Lower leg skin (tissue), 4 donors: ENCODE data around the gene ATP6V0A1. TPM values are rescaled to one million over a fixed set of nuclear protein-coding genes. Genes with fewer than 3 reads are reported as not detected.

ENCODE experiments used
- DNase-seq, 2 donors: peaks; one replicate each; pipeline ENCODE4 v3.0.0-alpha.2; 2019; ENCODE audit warnings: low spot score in 2 of 2
- H3K4me3 ChIP-seq: fragments of 200-600 bp; sonication (generic); 2 replicates; pipeline ENCODE4 v1.5.1; 2017; ENCODE audit warnings: mild to moderate bottlenecking, low read depth; ENCODE audit not compliant: poor library complexity, severe bottlenecking
- CTCF ChIP-seq, 3 donors: fragments of 450-650 bp; IDR thresholded peaks; one replicate each; pipeline ENCODE4 v1.5.1; 2016; ENCODE audit warnings: antibody characterized with exemption in 3 of 3, mild to moderate bottlenecking in 3 of 3, moderate library complexity in 2 of 3
- POLR2A ChIP-seq, 2 donors: fragments of 450-650 bp; IDR thresholded peaks; one replicate each; pipeline ENCODE4 v1.6.1; 2016 to 2017; ENCODE audit warnings: antibody characterized with exemption in 2 of 2, mild to moderate bottlenecking in 1 of 2, moderate library complexity in 1 of 2
- WGBS, 2 donors: methylation state at CpG; one replicate each; pipeline ENCODE4 v1.1.5; 2018; 5-methylcytosine and 5-hydroxymethylcytosine counted together
- intact Hi-C: fragments of 100-400 bp; cut with DNase I; formaldehyde crosslinking; loops from one replicate; pipeline ENCODE4 v1.15.0; 2023; ENCODE audit warnings: low total_unique reads
- total RNA-seq, 4 donors: library from RNA; depleted of rRNA; stranded (reverse); fragments of >200 nt; gene quantifications; one replicate each; pipeline ENCODE4 v1.1.0, GENCODE V29; 2016

Gene ATP6V0A1
- total RNA-seq, 4 donors from 2014 or later: 87.6 to 95.3 (median 91.3) TPM

DNA sequence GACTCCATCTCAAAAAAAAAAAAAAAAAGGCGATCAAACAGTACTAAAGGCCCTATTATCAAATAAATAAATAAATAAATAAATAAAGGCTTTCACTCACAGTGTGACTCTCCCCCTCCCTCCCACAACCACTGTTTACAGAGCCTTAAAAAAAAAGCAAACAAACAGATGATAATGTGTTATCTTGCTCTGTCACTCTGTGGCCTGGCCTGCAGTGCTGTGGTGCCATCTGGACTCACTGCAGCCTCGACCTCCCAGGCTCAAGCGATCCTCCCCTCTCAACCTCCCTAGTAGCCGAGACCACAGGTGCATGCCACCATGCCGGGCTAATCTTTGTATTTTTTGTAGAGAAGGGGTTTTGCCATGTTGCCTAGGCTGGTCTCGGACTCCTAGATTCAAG is 69.3 kb downstream of the ATP6V0A1 start:
- DNase-seq: no peak
- TF ChIP-seq POLR2A (IDR thresholded peaks at IDR 0.05) (no peak), CTCF (IDR thresholded peaks at IDR 0.05) (no peak)
- WGBS, 2 donors: 91 to 95% methylated on average over 6 of the region's 6 CpGs
- H3K4me3 ChIP-seq: no peak overlapping the region
- intact Hi-C loops: loop anchor here (5.0 kb wide), 1 partner anchor 106 kb away; the partner anchor contains the start of gene CAVIN1

- intact Hi-C loops: loop anchor here (5.0 kb wide), 1 partner anchor 107 kb away; the partner anchor contains the start of gene CAVIN1
- 34% methylated on average over 3 of the region's 3 CpGs for WGBS, 2 donors
Observed at GRCh38 chr17:42529061-42529460, 70.4 kb downstream of the ATP6V0A1 start.

DNA sequence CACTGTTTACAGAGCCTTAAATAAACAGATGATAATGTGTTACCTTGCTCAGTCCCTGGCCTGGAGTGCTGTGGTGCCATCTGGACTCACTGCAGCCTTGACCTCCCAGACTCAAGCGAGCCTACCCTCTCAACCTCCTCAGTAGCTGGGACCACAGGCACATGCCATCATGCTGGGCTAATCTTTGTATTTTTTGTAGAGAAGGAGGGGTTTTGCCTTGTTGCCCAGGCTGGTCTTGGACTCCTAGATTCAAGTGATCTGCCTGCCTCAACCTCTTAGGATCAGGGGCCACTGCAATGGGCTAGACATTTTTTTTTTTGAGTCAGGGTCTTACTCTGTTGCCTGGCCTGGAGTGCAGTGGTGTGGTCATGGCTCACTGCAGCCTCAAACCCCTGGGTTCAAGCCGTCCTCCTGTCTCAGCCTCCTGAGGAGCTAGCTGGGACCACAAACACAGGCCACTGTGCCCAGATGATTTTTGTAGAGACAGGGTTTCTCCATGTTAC is 72.3 kb downstream of the ATP6V0A1 start:
- WGBS, 2 donors: 84 to 93% methylated on average over 2 of the region's 2 CpGs
- no peak for DNase-seq
- intact Hi-C loops: no loop called here
- no peak for TF ChIP-seq POLR2A (IDR thresholded peaks at IDR 0.05)
- TF ChIP-seq CTCF (IDR thresholded peaks at IDR 0.05): no peak
- H3K4me3 ChIP-seq: no peak overlapping the region

More at GRCh38 chr17:42529061-42529460, 70.4 kb downstream of the ATP6V0A1 start:
- no peak for DNase-seq
- H3K4me3 ChIP-seq: no peak overlapping the region
- TF ChIP-seq POLR2A (IDR thresholded peaks at IDR 0.05): no peak
- no peak for TF ChIP-seq CTCF (IDR thresholded peaks at IDR 0.05)

GRCh38 chr17:42531455-42532354 is 73.0 kb downstream of the ATP6V0A1 start:
- WGBS, 2 donors: 12 to 17% methylated on average over 40 to 58 of the region's 60 CpGs
- peak overlapping the region; percentile 25 for H3K4me3 ChIP-seq
- TF ChIP-seq POLR2A (IDR thresholded peaks at IDR 0.05): no peak
- peak in 1 of 3 donors; percentile 46 for TF ChIP-seq CTCF (IDR thresholded peaks at IDR 0.05)
- DNase-seq: no peak
- intact Hi-C loops: no loop called here

GRCh38 chr17:42535155-42536047 is 76.7 kb downstream of the ATP6V0A1 start:
- WGBS, 2 donors: 36 to 42% methylated on average over 26 of the region's 26 CpGs
- peak overlapping the region; percentile 62 for H3K4me3 ChIP-seq
- no peak for TF ChIP-seq POLR2A (IDR thresholded peaks at IDR 0.05)
- no peak for TF ChIP-seq CTCF (IDR thresholded peaks at IDR 0.05)
- DNase-seq: no peak
- intact Hi-C loops: no loop called here
